MM.1S (cell line): ENCODE measurements around the gene NOD1.

Source experiments
- DNase-seq: peaks from one replicate; pipeline ENCODE4 v3.0.0-alpha.2; 2015
- H2AFZ ChIP-seq: fragments of 300-600 bp; sonication (generic); 2 replicates; pipeline ENCODE4 v1.6.0; 2016; ENCODE audit warnings: antibody characterized with exemption, low read length
- H3F3A ChIP-seq: fragments of 300-600 bp; sonication (generic); 2 replicates; pipeline ENCODE4 v1.6.1; 2016; ENCODE audit warnings: mild to moderate bottlenecking, antibody characterized with exemption, low read length, moderate library complexity, mixed read lengths; ENCODE audit not compliant: insufficient read depth
- H3K27ac ChIP-seq: fragments of 300-600 bp; sonication (generic); 2 replicates; pipeline ENCODE4 v1.5.1; 2016; ENCODE audit warnings: mild to moderate bottlenecking, low read length
- H3K27me3 ChIP-seq: fragments of 300-600 bp; sonication (generic); replicated peaks from 2 replicates; pipeline ENCODE4 v1.6.0; 2016; ENCODE audit warnings: low read length; ENCODE audit not compliant: insufficient read depth
- H3K36me3 ChIP-seq: fragments of 300-600 bp; sonication (generic); replicated peaks from 2 replicates; pipeline ENCODE4 v1.6.1; 2016; ENCODE audit warnings: mild to moderate bottlenecking, low read length, mixed read lengths; ENCODE audit not compliant: insufficient read depth
- H3K4me1 ChIP-seq: fragments of 300-600 bp; sonication (generic); 2 replicates; pipeline ENCODE4 v1.6.1; 2016; ENCODE audit warnings: low read length, mixed read lengths
- H3K4me2 ChIP-seq: fragments of 300-600 bp; sonication (generic); 2 replicates; pipeline ENCODE4 v1.6.0; 2016; ENCODE audit warnings: low read depth, low read length
- H3K4me3 ChIP-seq: fragments of 300-600 bp; sonication (generic); 2 replicates; pipeline ENCODE4 v1.5.1; 2016; ENCODE audit warnings: low read length, mixed read lengths
- H3K79me2 ChIP-seq: fragments of 300-600 bp; sonication (generic); 2 replicates; pipeline ENCODE4 v1.6.1; 2016; ENCODE audit warnings: mixed run types, low read length, mixed read lengths
- H3K9ac ChIP-seq: fragments of 300-600 bp; sonication (generic); 2 replicates; pipeline ENCODE4 v1.6.1; 2016; ENCODE audit warnings: low read length, mixed read lengths
- H3K9me2 ChIP-seq: fragments of 300-600 bp; sonication (generic); replicated peaks from 2 replicates; pipeline ENCODE4 v1.6.1; 2016; ENCODE audit warnings: mild to moderate bottlenecking, low read length, mixed read lengths; ENCODE audit not compliant: insufficient read depth
- H3K9me3 ChIP-seq: fragments of 300-600 bp; sonication (generic); replicated peaks from 2 replicates; pipeline ENCODE4 v1.6.1; 2016; ENCODE audit warnings: mild to moderate bottlenecking, low read length, mixed read lengths; ENCODE audit not compliant: insufficient read depth
- H4K20me1 ChIP-seq: fragments of 300-600 bp; sonication (generic); 2 replicates; pipeline ENCODE4 v1.6.1; 2016; ENCODE audit warnings: mild to moderate bottlenecking, low read length, moderate library complexity, mixed read lengths; ENCODE audit not compliant: insufficient read depth
- CTCF ChIP-seq: fragments of 300-600 bp; sonication (generic); IDR thresholded peaks from 2 replicates; pipeline ENCODE4 v1.5.1; 2016; ENCODE audit warnings: antibody characterized with exemption, low read length, mixed read lengths
- EZH2 ChIP-seq: fragments of 300-600 bp; sonication (generic); optimal IDR thresholded peaks from 2 replicates; pipeline ENCODE3; 2017; ENCODE audit warnings: low read depth, mild to moderate bottlenecking, antibody characterized with exemption, low read length, mixed read lengths
- EZH2phosphoT487 ChIP-seq: fragments of 300-600 bp; sonication (generic); IDR thresholded peaks from 2 replicates; pipeline ENCODE4 v1.6.1; 2018; ENCODE audit warnings: antibody characterized with exemption, low read length

NOD1 gene

GRCh38 chr7:30453921-30454320 is 24.7 kb downstream of the NOD1 start:
- Histone ChIP-seq H3K4me3 (no peak overlapping the region), H3K9me3 (no peaks in the 10 kb centered on the region), H3K9me2 (no peaks in the 10 kb centered on the region), H3F3A (no peaks in the 10 kb centered on the region), H3K36me3 (no peaks in the 10 kb centered on the region), H3K27me3 (no peaks in the 10 kb centered on the region), H3K4me1 (no peaks in the 10 kb centered on the region), H3K9ac (no peak overlapping the region), H2AFZ (no peak overlapping the region), H4K20me1 (no peaks in the 10 kb centered on the region), H3K79me2 (no peaks in the 10 kb centered on the region), H3K27ac (no peak overlapping the region), H3K4me2 (no peak overlapping the region)
- no peak for TF ChIP-seq EZH2phosphoT487
- no peak for TF ChIP-seq EZH2
- no peak for TF ChIP-seq CTCF
- DNase-seq, result no peak

- no peaks in the 10 kb centered on the region for H3K4me1 ChIP-seq
- no peak overlapping the region for H3K4me3 ChIP-seq
- no peak for DNase-seq
- TF ChIP-seq CTCF, result no peak
- TF ChIP-seq EZH2phosphoT487, result no peak
- no peak for TF ChIP-seq EZH2
- no peaks in the 10 kb centered on the region for H4K20me1 ChIP-seq
- no peak overlapping the region for H3K9ac ChIP-seq
- no peaks in the 10 kb centered on the region for H3F3A ChIP-seq
- H3K27me3 ChIP-seq, result no peaks in the 10 kb centered on the region
- no peaks in the 10 kb centered on the region for H3K9me2 ChIP-seq
- H3K4me2 ChIP-seq, result no peak overlapping the region
- no peaks in the 10 kb centered on the region for H3K79me2 ChIP-seq
- no peaks in the 10 kb centered on the region for H3K9me3 ChIP-seq
- H2AFZ ChIP-seq, result no peak overlapping the region
- no peaks in the 10 kb centered on the region for H3K36me3 ChIP-seq
- no peak overlapping the region for H3K27ac ChIP-seq
These were observed 25.6 kb downstream of the NOD1 start for GRCh38 chr7:30453016-30453415.

GRCh38 chr7:30452280-30452930 is 26.2 kb downstream of the NOD1 start:
- TF ChIP-seq EZH2, result no peak
- no peaks in the 10 kb centered on the region for H3K9me3 ChIP-seq

GRCh38 chr7:30451539-30452279 is 26.9 kb downstream of the NOD1 start:
- Histone ChIP-seq H3K36me3 (no peaks in the 10 kb centered on the region), H3K79me2 (no peaks in the 10 kb centered on the region), H2AFZ (no peak overlapping the region), H3K27me3 (no peaks in the 10 kb centered on the region), H3K27ac (no peak overlapping the region), H4K20me1 (no peaks in the 10 kb centered on the region), H3K4me1 (no peaks in the 10 kb centered on the region), H3K4me2 (no peak overlapping the region), H3K9me2 (no peaks in the 10 kb centered on the region), H3F3A (no peaks in the 10 kb centered on the region), H3K9me3 (no peaks in the 10 kb centered on the region), H3K9ac (no peak overlapping the region), H3K4me3 (no peak overlapping the region)
- TF ChIP-seq EZH2, result no peak
- TF ChIP-seq EZH2phosphoT487, result no peak
- no peak for TF ChIP-seq CTCF
- no peak for DNase-seq

More at GRCh38 chr7:30452280-30452930, 26.2 kb downstream of the NOD1 start:
- Histone ChIP-seq H3K9me2 (no peaks in the 10 kb centered on the region), H3F3A (no peaks in the 10 kb centered on the region), H4K20me1 (no peaks in the 10 kb centered on the region), H3K79me2 (no peaks in the 10 kb centered on the region), H2AFZ (no peak overlapping the region), H3K4me1 (no peaks in the 10 kb centered on the region), H3K27me3 (no peaks in the 10 kb centered on the region), H3K4me2 (no peak overlapping the region), H3K9ac (no peak overlapping the region), H3K36me3 (no peaks in the 10 kb centered on the region), H3K27ac (no peak overlapping the region), H3K4me3 (no peak overlapping the region)
- no peak for DNase-seq
